K562 (cell line): ENCODE data around the gene TAF10. TPM values are rescaled to one million over a fixed set of nuclear protein-coding genes. Genes with fewer than 3 reads are reported as not detected.

ENCODE experiments used
- CXXC5 ChIP-seq: fragments of 250-450 bp; sonication (Bioruptor Pico); IDR thresholded peaks from 2 replicates; pipeline ENCODE4 v1.8.0; 2022; ENCODE audit warnings: inconsistent platforms, mild to moderate bottlenecking, moderate library complexity
- ESRRA ChIP-seq: fragments of 450-650 bp; IDR thresholded peaks from 2 replicates; pipeline ENCODE4 v1.6.1; 2014; ENCODE audit warnings: low read depth, mild to moderate bottlenecking, moderate library complexity, borderline replicate concordance
- FOS ChIP-seq: IDR thresholded peaks from 3 replicates; pipeline ENCODE4 v1.6.1; 2011; ENCODE audit not compliant: insufficient read length; ENCODE audit errors: extremely low read depth
- HDAC1 ChIP-seq, 2 experiments: fragments of 450-650 bp; IDR thresholded peaks; 2 replicates each; pipeline ENCODE4 v1.6.1; 2016 to 2017; ENCODE audit warnings: inconsistent platforms in 1 of 2, mild to moderate bottlenecking in 1 of 2, moderate library complexity in 1 of 2
- RBM22 ChIP-seq: fragments of 200-400 bp; formaldehyde crosslinking; IDR thresholded peaks from 2 replicates; pipeline ENCODE4 v1.6.1; 2018; ENCODE audit warnings: low read length, low read depth; ENCODE audit not compliant: poor library complexity, severe bottlenecking
- SMAD1 ChIP-seq: fragments of 150-350 bp; IDR thresholded peaks from 2 replicates; pipeline ENCODE4 v1.6.1; 2014; ENCODE audit warnings: low read length, low read depth; ENCODE audit not compliant: partially characterized antibody
- TARDBP ChIP-seq: fragments of 450-650 bp; IDR thresholded peaks from 2 replicates; pipeline ENCODE4 v1.6.1; 2016
- YY1 ChIP-seq, 3 experiments: IDR thresholded peaks; 2 replicates each; pipeline ENCODE4 v1.6.1; 2011; ENCODE audit warnings: low read length in 2 of 3, mild to moderate bottlenecking in 2 of 3, moderate library complexity in 2 of 3, borderline replicate concordance in 1 of 3, control low read depth in 1 of 3, low read depth in 1 of 3; ENCODE audit not compliant: insufficient read depth in 3 of 3, insufficient replicate concordance in 2 of 3, control insufficient read depth in 1 of 3, insufficient read length in 1 of 3; ENCODE audit errors: extremely low read depth in 1 of 3
- ZNF174 ChIP-seq: fragments of 250-450 bp; sonication (Bioruptor Pico); IDR thresholded peaks from 2 replicates; pipeline ENCODE4 v1.4.0; 2020; ENCODE audit warnings: mild to moderate bottlenecking
- ZNF398 ChIP-seq: fragments of 250-450 bp; sonication (Bioruptor Pico); IDR thresholded peaks from 2 replicates; pipeline ENCODE4 v1.8.0; 2021; ENCODE audit warnings: moderate library complexity, mild to moderate bottlenecking, inconsistent platforms
- polyA plus RNA-seq, 8 experiments: library from polyadenylated mRNA; depleted of rRNA in 4 of 8; stranded (reverse) in 5 of 8; unstranded in 3 of 8; fragments of >200 nt; fragmentation: Nextera tagmentation in 2 of 8; fragmentation: Illumina TruSeq in 1 of 8; extraction: Ambion mirVana in 2 of 8; extraction: Trizol in 1 of 8; gene quantifications; 2 replicates each; pipeline versions ENCODE4 v1.2.1 to v1.2.3, GENCODE V29; 2011 to 2014; ENCODE audit warnings: inconsistent platforms in 1 of 8, missing spikeins in 1 of 8
- total RNA-seq, 7 experiments: library from RNA; depleted of rRNA in 6 of 7; stranded (reverse); fragments of >200 nt in 6 of 7; fragmentation: Illumina TruSeq in 2 of 7; extraction: Trizol in 2 of 7; gene quantifications; 2 replicates each; pipeline versions ENCODE4 v1.2.1 to v1.2.3, GENCODE V29; 2011 to 2021; ENCODE audit warnings: low replicate concordance in 1 of 7
- TF ChIP-seq, protein P1 (sequence below), 2 experiments: fragments of 450-650 bp; IDR thresholded peaks; 2 replicates each; pipeline ENCODE4 v1.6.1; 2016; ENCODE audit warnings: mild to moderate bottlenecking in 2 of 2, borderline replicate concordance in 1 of 2, low read depth in 1 of 2, moderate library complexity in 1 of 2
- TF ChIP-seq, protein P2 (sequence below): fragments of 450-650 bp; IDR thresholded peaks from 2 replicates; pipeline ENCODE4 v1.7.1; 2018; ENCODE audit warnings: mild to moderate bottlenecking, low read depth; ENCODE audit not compliant: partially characterized antibody

Gene TAF10
- total and polyA plus RNA-seq, 9 of the 15 experiments (the other 6 are each of a cell fraction or from before 2014, with no cell fraction given): 19.5 to 197 (median 121) TPM

- TF ChIP-seq ZNF398 (CRISPR knock-in tag) (no peak), FOS (no peak), SMAD1 (no peak), RBM22 (no peak), ZNF174 (no peak), ESRRA (peak; percentile 74), YY1 (IDR thresholded peaks at IDR 0.05; ENCODE audit: borderline replicate concordance in 1 of 3, control insufficient read depth in 1 of 3, extremely low read depth in 1 of 3, insufficient read depth in 3 of 3, insufficient read length in 1 of 3, insufficient replicate concordance in 2 of 3, low read depth in 1 of 3, low read length in 2 of 3) (peak in 1 of 3 experiments; percentile 18), CXXC5 (peak; percentile 62), TARDBP (peak; percentile 55; the same call in 1 of the 2 replicates), HDAC1 (IDR thresholded peaks at IDR 0.05) (0 out of 4 replicates have a peak, but pooled peaks of 1 of the 2 experiments have one; percentile 49)
- TF ChIP-seq, protein P1, sequence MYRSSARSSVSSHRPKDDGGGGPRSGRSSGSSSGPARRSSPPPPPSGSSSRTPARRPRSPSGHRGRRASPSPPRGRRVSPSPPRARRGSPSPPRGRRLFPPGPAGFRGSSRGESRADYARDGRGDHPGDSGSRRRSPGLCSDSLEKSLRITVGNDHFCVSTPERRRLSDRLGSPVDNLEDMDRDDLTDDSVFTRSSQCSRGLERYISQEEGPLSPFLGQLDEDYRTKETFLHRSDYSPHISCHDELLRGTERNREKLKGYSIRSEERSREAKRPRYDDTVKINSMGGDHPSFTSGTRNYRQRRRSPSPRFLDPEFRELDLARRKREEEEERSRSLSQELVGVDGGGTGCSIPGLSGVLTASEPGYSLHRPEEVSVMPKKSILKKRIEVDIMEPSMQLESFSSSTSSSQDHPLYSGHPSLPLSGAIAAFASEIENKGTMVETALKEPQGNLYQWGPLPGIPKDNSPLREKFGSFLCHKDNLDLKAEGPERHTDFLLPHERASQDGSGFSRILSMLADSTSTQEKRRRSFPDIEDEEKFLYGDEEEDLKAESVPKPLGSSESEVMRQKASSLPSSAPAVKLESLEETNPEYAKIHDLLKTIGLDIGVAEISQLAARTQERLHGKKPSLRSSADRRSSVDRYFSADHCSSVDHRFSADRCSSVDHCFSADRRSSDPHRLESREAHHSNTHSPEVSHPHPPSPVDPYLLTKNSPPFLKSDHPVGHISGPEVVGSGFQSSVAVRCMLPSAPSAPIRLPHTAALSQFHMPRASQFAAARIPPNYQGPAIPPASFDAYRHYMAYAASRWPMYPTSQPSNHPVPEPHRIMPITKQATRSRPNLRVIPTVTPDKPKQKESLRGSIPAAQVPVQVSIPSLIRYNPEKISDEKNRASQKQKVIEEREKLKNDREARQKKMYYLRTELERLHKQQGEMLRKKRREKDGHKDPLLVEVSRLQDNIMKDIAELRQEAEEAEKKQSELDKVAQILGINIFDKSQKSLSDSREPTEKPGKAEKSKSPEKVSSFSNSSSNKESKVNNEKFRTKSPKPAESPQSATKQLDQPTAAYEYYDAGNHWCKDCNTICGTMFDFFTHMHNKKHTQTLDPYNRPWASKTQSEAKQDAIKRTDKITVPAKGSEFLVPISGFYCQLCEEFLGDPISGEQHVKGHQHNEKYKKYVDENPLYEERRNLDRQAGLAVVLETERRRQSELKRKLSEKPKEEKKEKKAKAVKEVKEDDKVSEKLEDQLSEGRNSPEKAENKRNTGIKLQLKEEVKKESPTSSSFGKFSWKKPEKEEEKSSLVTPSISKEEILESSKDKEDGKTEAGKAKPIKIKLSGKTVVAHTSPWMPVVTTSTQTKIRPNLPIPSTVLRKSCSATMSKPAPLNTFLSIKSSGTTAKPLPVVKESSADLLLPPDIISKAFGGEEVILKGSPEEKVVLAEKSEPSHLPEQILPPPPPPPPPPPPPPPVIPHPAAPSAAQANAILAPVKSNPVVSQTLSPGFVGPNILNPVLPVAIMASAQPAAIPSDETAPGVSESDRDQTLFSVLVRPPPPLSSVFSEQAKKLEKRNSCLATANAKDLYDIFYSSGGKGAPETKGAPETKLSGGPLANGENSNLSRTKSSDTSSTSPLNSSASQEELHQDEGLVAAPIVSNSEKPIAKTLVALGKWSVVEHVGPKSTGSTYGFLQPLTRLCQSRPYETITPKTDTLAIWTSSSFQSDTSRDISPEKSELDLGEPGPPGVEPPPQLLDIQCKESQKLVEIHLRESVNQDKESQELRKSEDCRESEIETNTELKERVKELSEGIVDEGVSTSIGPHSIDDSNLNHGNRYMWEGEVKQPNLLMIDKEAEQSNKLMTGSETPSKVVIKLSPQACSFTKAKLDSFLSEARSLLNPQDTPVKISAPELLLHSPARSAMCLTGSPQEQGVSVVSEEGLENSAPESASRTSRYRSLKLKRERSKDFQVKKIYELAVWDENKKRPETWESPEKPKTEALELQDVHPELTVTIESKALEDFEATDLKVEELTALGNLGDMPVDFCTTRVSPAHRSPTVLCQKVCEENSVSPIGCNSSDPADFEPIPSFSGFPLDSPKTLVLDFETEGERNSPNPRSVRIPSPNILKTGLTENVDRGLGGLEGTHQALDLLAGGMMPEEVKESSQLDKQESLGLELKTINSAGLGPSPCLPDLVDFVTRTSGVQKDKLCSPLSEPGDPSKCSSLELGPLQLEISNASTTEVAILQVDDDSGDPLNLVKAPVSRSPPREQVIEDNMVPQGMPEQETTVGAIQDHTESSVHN (IDR thresholded peaks at IDR 0.05; ENCODE audit: borderline replicate concordance in 1 of 2, low read depth in 1 of 2): peak in 1 of 2 experiments; percentile 91; a peak in 2 of 4 replicates
- TF ChIP-seq, protein P2, sequence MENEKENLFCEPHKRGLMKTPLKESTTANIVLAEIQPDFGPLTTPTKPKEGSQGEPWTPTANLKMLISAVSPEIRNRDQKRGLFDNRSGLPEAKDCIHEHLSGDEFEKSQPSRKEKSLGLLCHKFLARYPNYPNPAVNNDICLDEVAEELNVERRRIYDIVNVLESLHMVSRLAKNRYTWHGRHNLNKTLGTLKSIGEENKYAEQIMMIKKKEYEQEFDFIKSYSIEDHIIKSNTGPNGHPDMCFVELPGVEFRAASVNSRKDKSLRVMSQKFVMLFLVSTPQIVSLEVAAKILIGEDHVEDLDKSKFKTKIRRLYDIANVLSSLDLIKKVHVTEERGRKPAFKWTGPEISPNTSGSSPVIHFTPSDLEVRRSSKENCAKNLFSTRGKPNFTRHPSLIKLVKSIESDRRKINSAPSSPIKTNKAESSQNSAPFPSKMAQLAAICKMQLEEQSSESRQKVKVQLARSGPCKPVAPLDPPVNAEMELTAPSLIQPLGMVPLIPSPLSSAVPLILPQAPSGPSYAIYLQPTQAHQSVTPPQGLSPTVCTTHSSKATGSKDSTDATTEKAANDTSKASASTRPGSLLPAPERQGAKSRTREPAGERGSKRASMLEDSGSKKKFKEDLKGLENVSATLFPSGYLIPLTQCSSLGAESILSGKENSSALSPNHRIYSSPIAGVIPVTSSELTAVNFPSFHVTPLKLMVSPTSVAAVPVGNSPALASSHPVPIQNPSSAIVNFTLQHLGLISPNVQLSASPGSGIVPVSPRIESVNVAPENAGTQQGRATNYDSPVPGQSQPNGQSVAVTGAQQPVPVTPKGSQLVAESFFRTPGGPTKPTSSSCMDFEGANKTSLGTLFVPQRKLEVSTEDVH: peak; percentile 34
Measured at GRCh38 chr11:6563121-6563619, 48.8 kb downstream of the TAF10 start (continued).
